Activated CD4-positive, alpha-beta T cell treated with anti-CD3 and anti-CD28 coated beads for 4 hours (primary cell): ENCODE results near the gene PLCB1.

Source experiments
- DNase-seq, 2 donors: peaks; one replicate each; pipeline ENCODE4 v3.0.0-alpha.2; 2020

The PLCB1 gene

GRCh38 chr20:8524101-8525016 is 392.3 kb downstream of the PLCB1 start:
- no peak for DNase-seq

GRCh38 chr20:8525017-8525343 is 392.9 kb downstream of the PLCB1 start:
- no peak for DNase-seq

GRCh38 chr20:8526610-8527009 is 394.5 kb downstream of the PLCB1 start:
- no peak for DNase-seq

- no peak for DNase-seq
Observed at GRCh38 chr20:8527998-8528723, 396.1 kb downstream of the PLCB1 start.

GRCh38 chr20:8530022-8530421 is 398.0 kb downstream of the PLCB1 start:
- DNase-seq = no peak

GRCh38 chr20:8532169-8532568 is 400.1 kb downstream of the PLCB1 start:
- no peak for DNase-seq

- DNase-seq = no peak
Observed at GRCh38 chr20:8534368-8535160, 402.5 kb downstream of the PLCB1 start.

- no peak for DNase-seq
Observed at GRCh38 chr20:8535403-8536261, 403.6 kb downstream of the PLCB1 start.

- DNase-seq = no peak
Observed at GRCh38 chr20:8536262-8536618, 404.2 kb downstream of the PLCB1 start.

- no peak for DNase-seq
Observed at GRCh38 chr20:8540466-8540865, 408.4 kb downstream of the PLCB1 start.

- DNase-seq = no peak
Observed at GRCh38 chr20:8542110-8542486, 410.0 kb downstream of the PLCB1 start.

GRCh38 chr20:8545212-8545611 is 413.1 kb downstream of the PLCB1 start:
- no peak for DNase-seq

- DNase-seq = no peak
Observed at GRCh38 chr20:8547035-8547650, 415.1 kb downstream of the PLCB1 start.

GRCh38 chr20:8547968-8548588 is 416.0 kb downstream of the PLCB1 start:
- no peak for DNase-seq

GRCh38 chr20:8549192-8549591 is 417.1 kb downstream of the PLCB1 start:
- no peak for DNase-seq

- DNase-seq = no peak
Observed at GRCh38 chr20:8557711-8558110, 425.6 kb downstream of the PLCB1 start.

- DNase-seq = no peak
Observed at GRCh38 chr20:8562356-8562755, 430.3 kb downstream of the PLCB1 start.

- DNase-seq = no peak
Observed at GRCh38 chr20:8568075-8568474, 436.0 kb downstream of the PLCB1 start.

- no peak for DNase-seq
Observed at GRCh38 chr20:8569766-8570165, 437.7 kb downstream of the PLCB1 start.

- no peak for DNase-seq
Observed at GRCh38 chr20:8571611-8572010, 439.5 kb downstream of the PLCB1 start.

- DNase-seq = no peak
Observed at GRCh38 chr20:8573686-8574085, 441.6 kb downstream of the PLCB1 start.

GRCh38 chr20:8575114-8575513 is 443.0 kb downstream of the PLCB1 start:
- DNase-seq = no peak
